Activated gamma-delta T cell treated with anti-CD3 and anti-CD28 coated beads, Interleukin-2, amount 50 U/mL, for 16 hours (primary cell): Measurements from ENCODE around the gene FAM219A.

Experiments
- DNase-seq: peaks from one replicate; pipeline ENCODE4 v3.0.0-alpha.2; 2020; ENCODE audit warnings: low read depth

The FAM219A gene, protein sequence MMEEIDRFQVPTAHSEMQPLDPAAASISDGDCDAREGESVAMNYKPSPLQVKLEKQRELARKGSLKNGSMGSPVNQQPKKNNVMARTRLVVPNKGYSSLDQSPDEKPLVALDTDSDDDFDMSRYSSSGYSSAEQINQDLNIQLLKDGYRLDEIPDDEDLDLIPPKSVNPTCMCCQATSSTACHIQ

GRCh38 chr9:34458013-34458958 is at the start of gene FAM219A, which contains the start of gene DNAI1:
Gene FAM219A, minus strand, starts transcription at chr9:34458570. Its CDS starts 307 bp downstream, at chr9:34458263.
Gene DNAI1, plus strand, starts transcription at chr9:34458805. Its CDS starts 201 bp downstream, at chr9:34459006.
- peak; percentile 97 for DNase-seq

GRCh38 chr9:34507966-34508365 is 49.6 kb upstream of the FAM219A start:
- no peak for DNase-seq

DNA sequence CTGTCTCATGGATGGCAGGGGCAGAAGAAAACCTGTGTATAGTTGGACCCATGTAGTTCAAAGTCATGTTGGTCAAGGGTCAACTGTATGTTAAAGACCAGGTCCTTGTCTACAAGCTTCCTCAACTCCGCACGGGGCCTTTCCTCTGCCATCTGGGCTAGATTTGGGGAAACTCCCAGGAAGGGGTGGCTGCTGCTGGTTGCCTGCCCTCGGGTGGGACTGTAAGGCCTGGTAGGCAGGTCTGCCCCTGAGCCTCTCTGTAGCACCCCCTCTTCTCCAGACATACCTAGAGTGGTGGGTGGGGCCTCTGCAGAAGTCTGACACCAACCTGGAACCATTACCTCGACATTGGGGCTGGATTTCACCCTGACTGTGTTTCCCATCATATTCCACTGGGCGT is 49.2 kb upstream of the FAM219A start:
- no peak for DNase-seq

GRCh38 chr9:34506623-34507022 is 48.3 kb upstream of the FAM219A start:
- DNase-seq, result no peak

DNA sequence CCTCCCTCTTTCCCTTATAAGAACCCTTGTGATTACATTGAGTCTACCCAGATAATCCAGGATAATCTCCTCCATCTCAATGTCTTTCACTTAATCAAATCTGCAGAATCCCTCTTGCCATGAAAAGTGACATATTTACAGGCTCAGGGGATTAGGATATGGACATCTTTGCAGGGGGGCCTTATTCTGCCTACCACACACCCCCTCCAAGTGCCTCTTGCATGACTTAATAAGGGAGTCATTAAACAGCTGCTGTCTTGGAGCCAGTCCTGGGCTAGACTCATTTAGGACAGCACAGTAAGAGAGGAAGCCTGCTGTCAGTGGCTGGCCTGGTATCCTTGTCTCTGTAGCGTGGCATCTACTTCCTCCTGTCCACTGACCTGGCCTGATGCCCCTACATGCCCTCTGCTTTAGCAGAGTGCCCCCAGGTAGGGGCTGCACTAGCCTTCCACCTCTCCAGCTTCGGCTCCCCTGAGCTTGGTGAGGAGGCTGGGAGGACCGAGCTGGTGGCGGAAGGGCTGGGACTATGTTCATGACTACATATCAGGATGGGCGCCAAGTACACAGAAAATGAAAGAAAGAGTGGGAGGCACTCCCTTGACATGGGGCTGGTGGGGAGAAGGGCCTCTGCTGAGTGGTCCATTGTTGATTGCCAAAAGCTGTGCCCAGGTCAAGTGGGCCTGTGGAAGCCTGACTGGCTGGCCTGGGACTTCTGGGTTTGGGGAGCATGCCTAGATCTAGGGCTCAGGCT is 47.2 kb upstream of the FAM219A start:
- DNase-seq, result no peak

DNA sequence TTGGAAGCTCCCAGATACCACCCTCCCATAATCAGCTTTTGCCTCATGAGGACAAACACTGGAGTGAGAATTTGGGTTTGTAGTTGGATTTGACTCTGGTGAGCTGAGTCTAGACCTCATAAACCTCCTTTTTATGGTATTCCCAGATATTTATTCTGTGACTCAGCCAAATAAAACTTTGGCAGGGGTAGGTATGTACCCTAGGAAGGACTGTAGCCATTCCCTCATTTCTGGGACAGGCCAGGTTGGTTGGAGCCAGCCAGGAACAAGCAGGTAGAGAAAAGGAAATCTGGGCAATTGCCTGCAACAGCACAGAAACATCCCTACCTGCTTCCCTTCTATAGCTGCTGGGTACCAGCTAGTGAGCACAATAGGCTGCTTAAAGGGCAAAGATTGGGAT is 45.0 kb upstream of the FAM219A start:
- no peak for DNase-seq

- DNase-seq, result no peak
These were observed 44.5 kb upstream of the FAM219A start for GRCh38 chr9:34502891-34503290.

- no peak for DNase-seq
These were observed 44.1 kb upstream of the FAM219A start for GRCh38 chr9:34502471-34502870.

- DNase-seq, result no peak
These were observed 43.6 kb upstream of the FAM219A start for GRCh38 chr9:34501889-34502425.

GRCh38 chr9:34501372-34501771 is 43.0 kb upstream of the FAM219A start:
- DNase-seq, result no peak

DNA sequence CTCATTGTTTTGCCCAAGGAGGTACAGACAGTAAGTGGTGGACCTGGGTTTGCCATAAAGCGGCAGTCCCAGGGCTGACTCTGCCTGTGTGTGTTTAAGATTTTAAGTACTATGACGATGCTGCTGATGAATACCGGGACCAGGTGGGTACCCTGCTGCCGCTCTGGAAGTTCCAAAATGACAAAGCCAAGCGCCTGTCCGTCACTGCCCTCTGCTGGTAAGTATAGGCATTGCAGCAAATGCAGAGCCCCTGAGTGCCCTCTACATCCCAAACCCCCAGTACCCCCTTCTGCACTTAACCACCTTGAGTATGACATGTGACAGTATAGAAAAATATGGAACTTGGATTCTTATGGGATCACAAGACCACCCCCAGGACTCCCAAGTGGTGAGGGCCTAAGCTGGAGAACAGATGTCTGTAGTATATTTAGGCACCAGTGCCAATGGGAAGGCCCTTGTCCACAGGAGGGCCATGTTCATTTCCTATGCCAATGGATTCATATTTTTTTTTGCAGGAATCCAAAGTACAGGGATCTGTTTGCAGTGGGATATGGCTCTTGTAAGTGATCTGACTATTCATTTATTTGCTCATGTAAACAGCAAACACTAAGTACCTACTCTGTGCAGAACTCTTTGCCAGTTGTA is 42.4 kb upstream of the FAM219A start:
- peak; percentile 72 for DNase-seq

DNA sequence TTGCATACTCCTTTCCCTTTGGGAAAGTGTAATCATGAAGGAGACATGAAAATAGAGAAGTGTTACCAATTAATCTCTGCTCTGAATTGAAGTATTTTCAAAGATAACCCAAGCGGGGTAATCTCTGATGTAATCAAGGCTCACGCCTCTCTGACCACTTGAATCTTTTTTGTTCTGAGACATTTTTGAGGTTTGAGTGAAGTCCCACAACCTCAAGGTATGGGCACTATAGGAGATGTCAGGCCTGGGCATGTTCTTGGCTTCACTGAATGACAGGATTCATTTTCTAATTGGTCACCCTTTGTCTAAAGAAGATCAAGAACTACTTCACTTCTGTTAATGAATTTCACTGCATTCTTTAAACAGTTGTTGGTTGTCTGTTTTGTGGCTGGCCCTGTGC is 40.7 kb upstream of the FAM219A start:
- DNase-seq, result no peak

DNA sequence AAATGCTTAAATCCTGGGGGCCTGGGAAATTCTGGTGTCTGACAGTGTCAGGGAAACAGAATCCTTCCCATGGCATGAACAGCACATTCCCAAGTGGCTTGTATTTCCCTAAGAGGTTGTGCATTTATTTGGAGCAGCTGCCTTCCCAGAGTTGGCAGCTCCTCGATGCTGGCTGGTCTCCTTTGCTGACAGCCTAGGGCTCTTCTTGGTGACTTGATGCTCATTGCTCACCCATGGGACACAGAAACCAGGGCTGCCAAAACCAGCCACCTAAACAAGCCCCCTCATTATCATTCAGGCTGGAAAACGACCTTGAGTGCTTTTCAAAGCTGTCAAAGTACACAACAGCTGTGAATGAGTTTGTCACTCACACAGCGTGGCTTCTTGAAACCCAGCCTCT is 40.2 kb upstream of the FAM219A start:
- DNase-seq, result no peak

DNA sequence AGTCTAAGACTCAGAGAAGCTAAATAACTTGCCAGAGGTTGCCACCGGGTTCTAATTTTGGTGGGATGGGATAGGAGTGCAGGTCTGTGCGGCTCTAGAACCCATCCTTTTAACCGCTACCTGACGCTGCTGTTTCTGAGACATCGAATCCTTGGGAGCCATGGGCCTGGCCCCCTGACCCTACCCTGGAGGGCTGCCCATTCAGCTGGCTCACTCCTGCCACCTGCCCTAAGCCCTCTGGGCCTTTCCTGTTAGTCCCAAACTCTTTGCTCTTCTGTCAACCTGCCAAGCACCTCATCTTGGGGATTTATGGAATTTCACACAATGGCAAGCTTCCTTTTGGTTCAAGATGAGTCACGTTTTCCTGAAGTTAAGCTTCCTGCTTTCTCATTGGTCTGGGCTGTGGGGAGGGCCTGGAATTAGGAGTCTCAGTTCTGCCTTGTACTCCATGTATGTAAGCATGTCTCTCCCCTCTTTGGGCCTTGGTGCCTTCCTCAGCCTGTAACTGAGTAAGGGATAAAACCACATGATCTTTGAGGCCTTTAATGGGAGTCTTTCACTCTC is 37.9 kb upstream of the FAM219A start:
- DNase-seq, result no peak

- no peak for DNase-seq
These were observed 35.7 kb upstream of the FAM219A start for GRCh38 chr9:34493972-34494535.

GRCh38 chr9:34492051-34492450 is 33.7 kb upstream of the FAM219A start:
- no peak for DNase-seq

GRCh38 chr9:34491596-34491995 is 33.2 kb upstream of the FAM219A start:
- no peak for DNase-seq

- no peak for DNase-seq
These were observed 32.4 kb upstream of the FAM219A start for GRCh38 chr9:34490760-34491159.

- DNase-seq, result no peak
These were observed 32.0 kb upstream of the FAM219A start for GRCh38 chr9:34490360-34490759.

- no peak for DNase-seq
These were observed 28.2 kb upstream of the FAM219A start for GRCh38 chr9:34486572-34486971.

DNA sequence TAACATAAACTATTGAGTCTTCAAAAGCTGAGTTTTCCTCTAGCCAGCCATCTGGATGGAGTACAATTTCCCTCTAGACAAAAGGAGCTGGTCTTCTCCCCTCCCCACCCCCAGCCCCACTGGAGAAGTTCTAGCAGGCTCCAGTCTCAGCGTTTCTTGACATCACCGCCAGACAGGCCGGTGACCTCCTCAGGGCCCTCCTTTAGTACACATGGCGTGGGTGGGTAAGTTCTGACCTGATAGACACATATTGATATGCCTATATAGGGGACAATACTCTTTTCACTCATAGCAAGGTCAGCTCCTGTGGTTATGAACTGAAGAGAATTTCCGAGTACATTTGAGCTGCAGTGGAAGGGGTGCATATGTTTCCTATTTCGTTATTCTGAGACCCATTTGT is 27.5 kb upstream of the FAM219A start:
- no peak for DNase-seq
